ENCODE results near the gene PRDM2. TPM values are rescaled to one million over a fixed set of nuclear protein-coding genes. Genes with fewer than 3 reads are reported as not detected.

Gene PRDM2
- total and polyA plus RNA-seq, 2 of the 13 experiments (the other 11 are each of a cell fraction or from before 2014, with no cell fraction given), result 4.0 to 6.5 TPM

DNA sequence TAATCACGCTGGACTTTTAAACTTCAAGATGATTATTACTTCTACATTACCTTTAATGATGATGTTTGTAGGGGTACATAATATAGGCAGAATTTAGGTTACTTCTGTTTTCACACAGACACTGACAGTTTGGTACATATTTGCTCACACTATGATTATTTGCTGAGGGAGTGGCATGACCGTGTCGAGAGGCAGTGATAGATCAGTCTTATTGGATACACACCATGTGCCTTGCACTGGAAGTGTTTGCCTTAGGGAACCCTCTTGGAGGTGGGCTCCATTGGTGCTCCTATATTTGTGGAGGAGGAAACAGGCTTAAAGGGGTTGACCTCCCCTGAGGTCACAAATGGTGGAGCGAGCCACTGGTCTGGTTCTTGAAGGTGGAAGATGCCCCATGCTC is 132.1 kb downstream of the PRDM2 start:
- H3K9me3 ChIP-seq (ENCODE audit: low read length), result no peaks in the 10 kb centered on the region
- POLR2A ChIA-PET, result no interaction called here
- no TSS peak for BruUV-seq (replicated peaks)
- CTCF ChIA-PET (ENCODE audit: low intra/inter-chr PET ratio, low total read pairs), result no interaction called here
- H3K4me2 ChIP-seq (ENCODE audit: low read depth, low read length), result no peak overlapping the region
- H2AFZ ChIP-seq (ENCODE audit: low read length), result no peak overlapping the region
- WGBS (ENCODE audit: low lambda C conversion rate), result 29% methylated on average over 4 of the region's 4 CpGs
- H3K27ac ChIP-seq (ENCODE audit: extremely low read length, insufficient read depth, low read length), result no peak overlapping the region
- no peaks in the 10 kb centered on the region for H4K20me1 ChIP-seq (ENCODE audit: insufficient read depth, low read length)
- no peak for TF ChIP-seq RARG (CRISPR knock-in tag; IDR thresholded peaks at IDR 0.05; ENCODE audit: low read depth)
- no peak for TF ChIP-seq ZNF562 (CRISPR knock-in tag; IDR thresholded peaks at IDR 0.05; ENCODE audit: borderline replicate concordance)
- no peak for TF ChIP-seq ATAD3A (CRISPR knock-in tag; IDR thresholded peaks at IDR 0.05)
- TF ChIP-seq, protein P1, sequence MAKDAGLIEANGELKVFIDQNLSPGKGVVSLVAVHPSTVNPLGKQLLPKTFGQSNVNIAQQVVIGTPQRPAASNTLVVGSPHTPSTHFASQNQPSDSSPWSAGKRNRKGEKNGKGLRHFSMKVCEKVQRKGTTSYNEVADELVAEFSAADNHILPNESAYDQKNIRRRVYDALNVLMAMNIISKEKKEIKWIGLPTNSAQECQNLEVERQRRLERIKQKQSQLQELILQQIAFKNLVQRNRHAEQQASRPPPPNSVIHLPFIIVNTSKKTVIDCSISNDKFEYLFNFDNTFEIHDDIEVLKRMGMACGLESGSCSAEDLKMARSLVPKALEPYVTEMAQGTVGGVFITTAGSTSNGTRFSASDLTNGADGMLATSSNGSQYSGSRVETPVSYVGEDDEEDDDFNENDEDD (CRISPR knock-in tag; IDR thresholded peaks at IDR 0.05; ENCODE audit: borderline replicate concordance), result no peak
- TF ChIP-seq, protein P2, sequence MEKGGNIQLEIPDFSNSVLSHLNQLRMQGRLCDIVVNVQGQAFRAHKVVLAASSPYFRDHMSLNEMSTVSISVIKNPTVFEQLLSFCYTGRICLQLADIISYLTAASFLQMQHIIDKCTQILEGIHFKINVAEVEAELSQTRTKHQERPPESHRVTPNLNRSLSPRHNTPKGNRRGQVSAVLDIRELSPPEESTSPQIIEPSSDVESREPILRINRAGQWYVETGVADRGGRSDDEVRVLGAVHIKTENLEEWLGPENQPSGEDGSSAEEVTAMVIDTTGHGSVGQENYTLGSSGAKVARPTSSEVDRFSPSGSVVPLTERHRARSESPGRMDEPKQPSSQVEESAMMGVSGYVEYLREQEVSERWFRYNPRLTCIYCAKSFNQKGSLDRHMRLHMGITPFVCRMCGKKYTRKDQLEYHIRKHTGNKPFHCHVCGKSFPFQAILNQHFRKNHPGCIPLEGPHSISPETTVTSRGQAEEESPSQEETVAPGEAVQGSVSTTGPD (CRISPR knock-in tag; IDR thresholded peaks at IDR 0.05), result no peak
- TF ChIP-seq, protein P3, sequence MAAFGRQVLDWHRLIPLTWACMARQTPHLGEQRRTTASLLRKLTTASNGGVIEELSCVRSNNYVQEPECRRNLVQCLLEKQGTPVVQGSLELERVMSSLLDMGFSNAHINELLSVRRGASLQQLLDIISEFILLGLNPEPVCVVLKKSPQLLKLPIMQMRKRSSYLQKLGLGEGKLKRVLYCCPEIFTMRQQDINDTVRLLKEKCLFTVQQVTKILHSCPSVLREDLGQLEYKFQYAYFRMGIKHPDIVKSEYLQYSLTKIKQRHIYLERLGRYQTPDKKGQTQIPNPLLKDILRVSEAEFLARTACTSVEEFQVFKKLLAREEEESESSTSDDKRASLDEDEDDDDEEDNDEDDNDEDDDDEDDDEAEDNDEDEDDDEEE (CRISPR knock-in tag; IDR thresholded peaks at IDR 0.05), result no peak
- TF ChIP-seq MAFK (conservative IDR thresholded peaks at IDR 0.05 in 1 of 2, IDR thresholded peaks at IDR 0.05 in 1 of 2; ENCODE audit: low read length in 2 of 2), result no peak
- TF ChIP-seq, protein P4, sequence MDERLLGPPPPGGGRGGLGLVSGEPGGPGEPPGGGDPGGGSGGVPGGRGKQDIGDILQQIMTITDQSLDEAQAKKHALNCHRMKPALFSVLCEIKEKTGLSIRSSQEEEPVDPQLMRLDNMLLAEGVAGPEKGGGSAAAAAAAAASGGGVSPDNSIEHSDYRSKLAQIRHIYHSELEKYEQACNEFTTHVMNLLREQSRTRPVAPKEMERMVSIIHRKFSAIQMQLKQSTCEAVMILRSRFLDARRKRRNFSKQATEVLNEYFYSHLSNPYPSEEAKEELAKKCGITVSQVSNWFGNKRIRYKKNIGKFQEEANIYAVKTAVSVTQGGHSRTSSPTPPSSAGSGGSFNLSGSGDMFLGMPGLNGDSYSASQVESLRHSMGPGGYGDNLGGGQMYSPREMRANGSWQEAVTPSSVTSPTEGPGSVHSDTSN (CRISPR knock-in tag; IDR thresholded peaks at IDR 0.05), result no peak
- TF ChIP-seq, protein P5, sequence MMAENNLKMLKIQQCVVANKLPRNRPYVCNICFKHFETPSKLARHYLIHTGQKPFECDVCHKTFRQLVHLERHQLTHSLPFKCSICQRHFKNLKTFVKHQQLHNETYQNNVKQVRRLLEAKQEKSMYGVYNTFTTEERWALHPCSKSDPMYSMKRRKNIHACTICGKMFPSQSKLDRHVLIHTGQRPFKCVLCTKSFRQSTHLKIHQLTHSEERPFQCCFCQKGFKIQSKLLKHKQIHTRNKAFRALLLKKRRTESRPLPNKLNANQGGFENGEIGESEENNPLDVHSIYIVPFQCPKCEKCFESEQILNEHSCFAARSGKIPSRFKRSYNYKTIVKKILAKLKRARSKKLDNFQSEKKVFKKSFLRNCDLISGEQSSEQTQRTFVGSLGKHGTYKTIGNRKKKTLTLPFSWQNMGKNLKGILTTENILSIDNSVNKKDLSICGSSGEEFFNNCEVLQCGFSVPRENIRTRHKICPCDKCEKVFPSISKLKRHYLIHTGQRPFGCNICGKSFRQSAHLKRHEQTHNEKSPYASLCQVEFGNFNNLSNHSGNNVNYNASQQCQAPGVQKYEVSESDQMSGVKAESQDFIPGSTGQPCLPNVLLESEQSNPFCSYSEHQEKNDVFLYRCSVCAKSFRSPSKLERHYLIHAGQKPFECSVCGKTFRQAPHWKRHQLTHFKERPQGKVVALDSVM (CRISPR knock-in tag; IDR thresholded peaks at IDR 0.05), result no peak
- FAIRE-seq (no peak), DNase-seq (ENCODE audit: low spot score) (no peak), ATAC-seq (no peak)
- H3K9ac ChIP-seq (ENCODE audit: insufficient read depth, low read depth, low read length), result no peak overlapping the region
- intact Hi-C loops (cut with micrococcal nuclease; ENCODE audit: unreplicated experiment), result no loop called here
- in situ Hi-C loops (cut with HindIII; ENCODE audit: extremely low pct_ligation_motif_present, low pct_unique_long_range_greater_than_20kb), result no loop called here
- peaks cover 2% of the 10 kb centered on the region for H3K4me1 ChIP-seq (ENCODE audit: insufficient read depth, low read length)
- H3K36me3 ChIP-seq (replicated peaks in 1 of 2; ENCODE audit: control insufficient read depth in 1 of 2, insufficient read depth in 2 of 2, low read length in 2 of 2), result no peaks in the 10 kb centered on the region
- H3K79me2 ChIP-seq (ENCODE audit: insufficient read depth, low read length), result no peaks in the 10 kb centered on the region
- H3K4me3 ChIP-seq (replicated peaks in 1 of 3; ENCODE audit: insufficient read depth in 1 of 3, low read depth in 2 of 3, low read length in 3 of 3), result no peak overlapping the region
- H3K27me3 ChIP-seq (ENCODE audit: control insufficient read depth in 1 of 2, insufficient read depth in 2 of 2, low read length in 2 of 2), result peaks cover 1 to 18% of the 10 kb centered on the region in 2 experiments; a peak in 3 of 5 replicates

Measured in HepG2 (cell line).